Coronary artery (tissue), 2 donors: ENCODE results near the gene ZNF652.

Experiments used
- DNase-seq: peaks from one replicate; pipeline ENCODE4 v3.0.0-alpha.2; 2017; ENCODE audit warnings: low spot score
- H3K27ac ChIP-seq, 2 donors: fragments of 200-600 bp; sonication (generic); one replicate each; pipeline ENCODE4 v1.5.1; 2016 to 2019
- H3K4me3 ChIP-seq: fragments of 200-600 bp; sonication (generic); 2 replicates; pipeline ENCODE4 v1.5.1; 2016; ENCODE audit warnings: mild to moderate bottlenecking, moderate library complexity
- TF ChIP-seq, protein P1 (sequence below): fragments of 200-600 bp; sonication (generic); IDR thresholded peaks from one replicate; pipeline ENCODE4 v1.5.1; 2019; ENCODE audit warnings: antibody characterized with exemption

The ZNF652 gene

DNA sequence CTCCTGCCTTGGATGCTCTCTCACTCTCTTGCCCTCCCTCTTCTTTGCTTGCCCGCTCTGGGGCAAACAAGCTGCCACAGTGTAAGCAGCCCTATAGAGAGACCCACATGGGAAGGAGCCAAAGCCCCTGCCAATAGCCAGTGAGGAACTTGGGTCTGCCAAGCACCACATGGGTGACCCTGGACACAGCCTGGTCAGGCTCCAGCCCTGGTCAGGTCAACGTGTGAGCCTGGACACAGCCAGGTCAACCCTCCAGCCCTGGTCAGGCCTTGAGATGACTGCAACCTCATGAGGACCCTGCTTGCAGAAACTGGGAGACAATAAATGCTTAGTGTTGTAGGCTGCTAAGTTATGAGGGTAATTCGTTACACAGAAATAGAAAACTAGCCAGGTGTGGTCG lies 117.2 kb downstream of the ZNF652 start:
- H3K4me3 ChIP-seq = no peak overlapping the region
- no peak for DNase-seq
- H3K27ac ChIP-seq = no peak overlapping the region
- TF ChIP-seq, protein P1, sequence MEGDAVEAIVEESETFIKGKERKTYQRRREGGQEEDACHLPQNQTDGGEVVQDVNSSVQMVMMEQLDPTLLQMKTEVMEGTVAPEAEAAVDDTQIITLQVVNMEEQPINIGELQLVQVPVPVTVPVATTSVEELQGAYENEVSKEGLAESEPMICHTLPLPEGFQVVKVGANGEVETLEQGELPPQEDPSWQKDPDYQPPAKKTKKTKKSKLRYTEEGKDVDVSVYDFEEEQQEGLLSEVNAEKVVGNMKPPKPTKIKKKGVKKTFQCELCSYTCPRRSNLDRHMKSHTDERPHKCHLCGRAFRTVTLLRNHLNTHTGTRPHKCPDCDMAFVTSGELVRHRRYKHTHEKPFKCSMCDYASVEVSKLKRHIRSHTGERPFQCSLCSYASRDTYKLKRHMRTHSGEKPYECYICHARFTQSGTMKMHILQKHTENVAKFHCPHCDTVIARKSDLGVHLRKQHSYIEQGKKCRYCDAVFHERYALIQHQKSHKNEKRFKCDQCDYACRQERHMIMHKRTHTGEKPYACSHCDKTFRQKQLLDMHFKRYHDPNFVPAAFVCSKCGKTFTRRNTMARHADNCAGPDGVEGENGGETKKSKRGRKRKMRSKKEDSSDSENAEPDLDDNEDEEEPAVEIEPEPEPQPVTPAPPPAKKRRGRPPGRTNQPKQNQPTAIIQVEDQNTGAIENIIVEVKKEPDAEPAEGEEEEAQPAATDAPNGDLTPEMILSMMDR = no peak
